GM21528 (cell line): ENCODE measurements around the gene FANCC.
"Not testable (repeated sequence)": the region's sequence is repeated elsewhere in the genome, so short reads cannot be mapped to it uniquely, and the experiment has no call there.

Source experiments
- ATAC-seq: cut with Tn5 transposase; IDR thresholded peaks from one replicate; pipeline ENCODE4 v1.9.1; 2021; ENCODE audit warnings: mild to moderate bottlenecking, moderate library complexity; ENCODE audit not compliant: unreplicated experiment, low FRiP score

Gene FANCC

GRCh38 chr9:95285307-95285706 lies 32.2 kb downstream of the FANCC start:
- ATAC-seq, result no peak

DNA sequence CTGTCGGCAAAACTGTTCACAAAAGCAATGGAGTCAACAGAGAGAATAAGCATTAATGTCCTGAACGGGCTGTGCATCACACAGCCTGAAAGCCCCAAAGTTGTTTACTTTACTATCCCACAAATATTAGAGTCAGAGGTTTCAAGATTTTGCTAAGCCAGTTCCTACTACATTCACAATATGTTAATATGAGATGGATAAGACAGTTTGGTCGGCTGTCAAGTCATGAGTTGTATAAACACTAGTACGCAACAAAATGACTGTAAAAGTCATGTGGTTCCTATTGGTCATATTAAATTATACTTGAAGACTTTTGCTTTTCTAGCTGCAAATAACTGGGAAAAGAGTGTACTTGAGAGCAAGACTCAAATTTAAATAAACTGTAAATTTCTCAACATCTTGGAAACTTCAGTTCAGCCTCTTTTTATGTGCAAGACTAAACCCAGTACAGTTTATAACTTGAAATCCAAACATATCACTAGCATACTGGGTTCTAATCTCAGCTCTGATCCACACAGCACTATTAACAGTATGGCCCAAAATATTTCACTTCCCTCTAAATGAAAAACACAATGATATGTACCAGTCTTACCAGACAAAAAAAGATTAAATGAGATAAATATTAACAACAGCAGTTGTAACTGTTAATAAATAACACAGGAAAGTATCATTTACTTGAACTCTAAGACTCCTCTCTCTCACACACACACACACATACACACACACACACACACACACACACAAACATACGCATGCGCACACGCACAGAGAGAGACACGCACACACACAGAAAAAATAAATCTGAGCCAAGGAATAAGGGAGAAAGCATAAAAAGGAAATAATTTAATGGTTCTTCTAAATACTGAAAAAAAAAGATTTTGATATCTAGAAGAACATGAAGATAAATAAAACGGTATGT lies 33.1 kb downstream of the FANCC start:
- ATAC-seq, result no peak

GRCh38 chr9:95283673-95284072 lies 33.8 kb downstream of the FANCC start:
- ATAC-seq, result no peak

- ATAC-seq, result no peak
Observed at GRCh38 chr9:95282332-95282731, 35.2 kb downstream of the FANCC start.

DNA sequence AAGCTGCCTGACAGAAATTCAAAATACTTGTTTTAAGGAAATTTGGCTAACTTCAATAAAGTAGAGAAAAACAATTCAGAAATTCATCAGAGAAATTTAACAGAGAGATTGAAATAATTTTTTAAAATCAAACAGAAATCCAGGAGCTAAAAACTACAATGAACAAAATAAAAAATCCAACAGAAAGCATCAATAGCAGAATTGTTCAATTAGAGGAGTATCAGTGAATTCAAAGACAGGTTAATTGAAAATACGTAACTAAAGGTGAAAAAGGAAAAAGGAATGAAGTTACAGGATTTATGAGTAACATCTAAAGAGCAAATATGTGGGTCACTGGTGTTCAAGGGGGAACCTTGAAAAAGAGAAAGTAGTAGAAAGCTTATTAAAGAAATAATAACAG lies 36.8 kb downstream of the FANCC start:
- ATAC-seq, result no peak

- no peak for ATAC-seq
Observed at GRCh38 chr9:95277509-95277908, 40.0 kb downstream of the FANCC start.

- no peak for ATAC-seq
Observed at GRCh38 chr9:95276395-95276954, 41.0 kb downstream of the FANCC start.

DNA sequence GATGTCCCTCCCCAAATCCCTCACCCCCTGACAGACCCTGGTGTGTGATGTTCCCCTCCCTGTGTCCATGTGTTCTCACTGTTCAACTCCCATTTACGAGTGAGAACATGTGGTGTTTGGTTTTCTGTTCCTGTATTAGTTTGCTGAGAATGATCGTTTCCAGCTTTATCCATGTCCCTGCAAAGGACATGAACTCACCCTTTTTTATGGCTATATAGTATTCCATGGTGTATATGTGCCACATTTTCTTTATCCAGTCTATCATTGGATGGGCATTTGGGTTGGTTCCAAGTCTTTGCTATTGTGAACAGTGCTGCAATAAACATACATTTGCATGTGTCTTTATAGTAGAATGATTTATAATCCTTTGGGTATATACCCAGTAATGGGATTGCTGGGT lies 43.3 kb downstream of the FANCC start:
- not testable (repeated sequence) for ATAC-seq

DNA sequence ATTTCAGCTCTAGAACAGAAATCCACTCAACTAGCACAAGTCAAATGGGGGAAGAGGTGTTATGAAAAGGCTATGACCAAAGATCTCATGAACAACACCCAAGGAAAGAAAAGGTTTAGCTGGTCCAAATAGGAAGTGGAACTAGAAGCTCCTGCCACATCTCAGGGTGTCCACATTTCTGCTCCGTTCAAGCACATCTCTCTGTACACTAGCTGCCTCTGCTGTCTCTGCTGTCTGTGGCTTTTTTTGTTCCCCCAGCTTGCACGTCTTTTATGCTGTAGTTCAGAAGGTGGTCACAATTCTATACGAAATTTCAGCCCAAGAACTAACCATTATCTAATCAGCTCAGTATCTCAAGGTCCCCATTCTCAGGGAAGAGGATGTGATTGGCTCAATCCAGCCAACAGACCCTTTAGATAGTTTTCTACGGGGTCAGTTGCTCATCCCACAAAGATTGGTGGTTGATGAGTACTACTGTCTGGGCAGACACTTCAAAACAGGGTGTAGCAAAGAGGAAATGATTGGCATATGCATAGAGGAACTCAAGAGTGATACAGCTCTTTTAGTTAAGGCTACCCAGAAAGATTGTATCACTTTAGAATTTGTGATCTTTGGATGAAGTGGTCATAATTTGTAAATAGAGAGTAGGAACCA lies 44.0 kb downstream of the FANCC start:
- no peak for ATAC-seq

DNA sequence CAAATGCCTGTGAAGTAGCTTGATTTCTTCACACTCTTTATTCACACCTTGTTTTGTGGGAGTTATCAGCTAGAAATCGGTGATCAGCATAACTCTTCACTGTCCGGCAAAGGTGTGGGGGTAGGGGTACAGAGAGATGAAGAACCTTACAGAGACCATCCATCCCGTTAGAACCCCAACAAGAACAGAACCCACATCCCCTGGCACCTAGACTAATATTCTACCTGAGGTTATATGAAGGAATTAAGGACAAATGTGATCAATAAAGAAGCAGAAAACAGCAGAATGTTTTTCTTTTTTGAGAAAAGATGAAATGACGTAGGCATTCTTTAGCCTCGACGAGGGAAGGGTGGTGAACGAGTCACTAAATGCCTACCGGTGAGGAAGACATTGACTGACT lies 44.7 kb downstream of the FANCC start:
- ATAC-seq, result no peak

GRCh38 chr9:95270790-95271189 lies 46.7 kb downstream of the FANCC start:
- no peak for ATAC-seq

- ATAC-seq, result not testable (repeated sequence)
Observed at GRCh38 chr9:95269803-95270773, 47.4 kb downstream of the FANCC start.

DNA sequence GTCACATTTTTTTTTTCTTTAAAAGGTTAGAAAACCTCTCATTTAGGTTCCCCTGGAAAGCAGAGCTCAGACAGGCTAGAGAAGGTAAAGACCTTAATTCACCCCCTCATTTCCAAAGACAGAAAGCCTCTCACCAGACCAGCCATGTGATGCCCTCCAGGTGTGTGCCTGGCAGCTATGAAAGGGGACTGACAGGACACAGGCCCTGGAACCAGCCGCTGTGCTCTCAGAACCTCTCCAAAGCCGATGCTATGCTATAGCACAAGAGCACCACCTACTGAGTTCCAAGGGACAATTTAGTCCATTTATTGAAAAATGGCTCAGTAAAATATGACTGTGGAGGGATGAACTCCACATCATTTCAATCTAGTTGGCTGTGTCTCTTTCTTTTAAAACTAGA lies 48.8 kb downstream of the FANCC start:
- ATAC-seq, result no peak

- ATAC-seq, result peak; percentile 81
Observed at GRCh38 chr9:95266649-95267048, 50.9 kb downstream of the FANCC start.

DNA sequence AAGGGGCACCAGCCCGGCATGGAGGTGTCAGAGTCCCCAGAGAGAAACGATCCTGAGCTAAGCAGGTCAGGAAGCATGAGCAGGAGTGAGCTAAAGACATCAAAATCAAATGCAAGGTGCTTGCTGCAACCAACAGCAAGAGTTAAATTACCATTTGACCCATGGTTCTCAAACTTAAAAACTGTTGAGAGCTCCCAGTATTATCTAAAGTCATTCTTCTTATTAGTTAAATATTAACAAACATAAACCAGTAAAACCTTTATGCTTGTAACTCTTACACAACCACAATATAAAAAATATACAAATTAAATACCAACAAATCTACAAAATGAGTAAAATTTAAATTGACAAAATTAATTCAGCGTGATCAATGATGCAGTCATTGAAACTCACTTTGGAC lies 51.5 kb downstream of the FANCC start:
- no peak for ATAC-seq

DNA sequence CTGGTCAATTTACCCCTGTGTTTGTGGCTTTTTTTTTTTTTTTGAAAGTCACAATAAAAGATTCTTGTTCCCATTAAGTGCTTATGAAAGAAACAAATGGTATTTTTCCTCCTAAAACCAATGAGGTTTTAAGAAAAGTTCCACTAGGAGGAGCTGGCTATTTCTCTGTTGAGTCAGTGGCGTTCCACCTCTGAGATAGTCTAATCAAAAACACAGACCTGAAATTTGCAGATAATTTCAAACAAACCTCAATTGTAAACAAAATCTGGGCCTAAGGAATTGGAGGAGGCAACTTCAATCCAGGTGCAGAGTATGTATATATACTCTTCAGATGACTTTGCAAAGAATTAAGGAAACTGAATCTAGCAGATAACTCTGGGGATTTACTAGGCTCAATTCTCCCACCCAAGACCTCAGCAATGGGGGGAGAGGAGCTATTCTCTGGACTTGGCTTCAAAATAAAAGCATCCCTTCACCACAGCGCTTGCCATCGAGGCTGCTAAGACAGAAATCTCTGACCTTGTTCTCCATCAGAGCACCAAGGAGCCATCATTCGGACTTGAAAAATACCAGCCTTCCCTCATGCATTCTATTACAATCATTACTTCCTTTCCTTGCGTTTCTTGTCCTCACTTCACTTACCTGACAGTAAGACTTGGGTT lies 52.4 kb downstream of the FANCC start:
- no peak for ATAC-seq

GRCh38 chr9:95261890-95262289 lies 55.6 kb downstream of the FANCC start:
- no peak for ATAC-seq

DNA sequence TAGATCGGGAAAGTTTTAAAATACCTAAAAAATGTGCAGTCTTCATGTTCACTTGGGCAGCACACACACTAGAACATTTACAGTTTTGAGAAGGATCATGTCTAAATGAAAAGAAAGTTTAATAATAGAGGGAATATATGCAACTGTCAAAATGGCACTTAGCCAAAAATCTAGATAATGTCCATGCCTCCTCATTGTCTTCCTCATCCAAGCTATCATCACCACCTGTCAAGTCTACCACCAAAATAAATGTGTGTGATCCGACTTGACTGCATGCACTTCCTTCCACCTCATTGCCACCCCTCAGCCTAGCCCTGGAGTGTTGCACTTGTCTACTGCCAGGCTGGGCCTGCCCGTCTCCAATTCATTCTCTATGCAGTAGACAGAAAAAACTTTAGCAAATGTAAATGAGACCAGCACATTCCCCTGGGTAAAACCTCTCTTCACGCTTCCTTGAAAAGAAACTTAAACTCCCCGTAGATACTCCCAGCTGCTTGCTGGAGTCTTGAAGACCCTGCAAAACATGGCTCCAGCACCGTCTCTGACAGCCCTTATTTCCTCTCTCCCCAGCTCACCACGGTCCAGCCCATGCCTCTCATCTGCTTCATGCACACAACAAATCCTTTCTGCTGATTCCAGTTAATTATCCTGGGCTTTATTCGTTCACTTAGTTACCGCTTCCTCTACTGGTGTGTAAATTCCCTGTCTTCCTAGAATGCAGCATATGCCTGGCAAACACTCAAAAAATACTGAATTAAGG lies 66.9 kb downstream of the FANCC start:
- ATAC-seq, result no peak

- no peak for ATAC-seq
Observed at GRCh38 chr9:95249986-95250385, 67.5 kb downstream of the FANCC start.
